Thoracic aorta (tissue), 2 donors: ENCODE results near the gene FAM83D. TPM values are rescaled to one million over a fixed set of nuclear protein-coding genes. Genes with fewer than 3 reads are reported as not detected.

Experiments used
- ATAC-seq: fragments of 150-250 bp; one replicate; pipeline ENCODE4 v1.8.0; 2017; ENCODE audit warnings: low read depth; ENCODE audit not compliant: insufficient number of reproducible peaks, low FRiP score
- DNase-seq: peaks from one replicate; pipeline ENCODE4 v3.0.0-alpha.2; 2020; ENCODE audit warnings: low spot score
- H3K27ac ChIP-seq, 2 donors: fragments of 200-600 bp; sonication (generic); 1 replicate in 1 of 2; 2 replicates in 1 of 2; pipeline ENCODE4 v1.5.1; 2016; ENCODE audit warnings: mild to moderate bottlenecking in 2 of 2, moderate library complexity in 2 of 2
- H3K27me3 ChIP-seq: fragments of 200-600 bp; sonication (generic); replicated peaks from 2 replicates; pipeline ENCODE4 v1.6.0; 2016; ENCODE audit warnings: mild to moderate bottlenecking; ENCODE audit not compliant: insufficient read depth
- H3K36me3 ChIP-seq: fragments of 200-600 bp; sonication (generic); one replicate; pipeline ENCODE4 v1.5.1; 2016
- H3K4me1 ChIP-seq, 2 donors: fragments of 200-600 bp; sonication (generic); 1 replicate in 1 of 2; 2 replicates in 1 of 2; pipeline versions ENCODE4 v1.5.1 to v1.6.0; 2016; ENCODE audit warnings: low read depth in 2 of 2, mild to moderate bottlenecking in 1 of 2; ENCODE audit not compliant: control insufficient read depth in 1 of 2
- H3K4me3 ChIP-seq: fragments of 200-600 bp; sonication (generic); 2 replicates; pipeline ENCODE4 v1.5.1; 2016; ENCODE audit warnings: mild to moderate bottlenecking
- H3K9me3 ChIP-seq: fragments of 200-600 bp; sonication (generic); 2 replicates; pipeline ENCODE4 v1.5.1; 2016
- CTCF ChIP-seq: fragments of 200-600 bp; sonication (generic); IDR thresholded peaks from one replicate; pipeline ENCODE4 v1.5.1; 2019; ENCODE audit warnings: antibody characterized with exemption
- total RNA-seq, 2 donors: library from RNA; depleted of rRNA; stranded (reverse); fragments of >200 nt; gene quantifications; one replicate each; pipeline versions ENCODE4 v1.1.0 to v1.2.3, GENCODE V29; 2016

Gene FAM83D
- total RNA-seq, 2 donors from 2014 or later, result 5.7 to 6.6 TPM

GRCh38 chr20:38920851-38921250 lies 5.4 kb upstream of the FAM83D start:
- DNase-seq (no peak), ATAC-seq (no peak)
- TF ChIP-seq CTCF, result no peak
- Histone ChIP-seq H3K27me3 (no peaks in the 10 kb centered on the region), H3K9me3 (no peaks in the 10 kb centered on the region), H3K36me3 (no peaks in the 10 kb centered on the region), H3K4me1 (no peaks in the 10 kb centered on the region), H3K4me3 (no peak overlapping the region), H3K27ac (no peak overlapping the region)

GRCh38 chr20:38924718-38925117 lies 1.5 kb upstream of the FAM83D start:
- ATAC-seq (no peak), DNase-seq (no peak)
- Histone ChIP-seq H3K36me3 (no peaks in the 10 kb centered on the region), H3K4me1 (peaks cover 7 to 8% of the 10 kb centered on the region in 2 donors), H3K9me3 (no peaks in the 10 kb centered on the region), H3K27ac (no peak overlapping the region), H3K4me3 (no peak overlapping the region), H3K27me3 (no peaks in the 10 kb centered on the region)
- TF ChIP-seq CTCF, result no peak

GRCh38 chr20:38926934-38927616 lies 858 bp downstream of the FAM83D start:
- Histone ChIP-seq H3K4me1 (peaks cover 7 to 8% of the 10 kb centered on the region in 2 donors), H3K4me3 (peak overlapping the region; percentile 90), H3K36me3 (no peaks in the 10 kb centered on the region), H3K27me3 (no peaks in the 10 kb centered on the region), H3K27ac (no peak overlapping the region), H3K9me3 (no peaks in the 10 kb centered on the region)
- TF ChIP-seq CTCF, result no peak
- no peak for ATAC-seq
- no peak for DNase-seq

GRCh38 chr20:38927902-38928578 lies 1.8 kb downstream of the FAM83D start:
- ATAC-seq (no peak), DNase-seq (no peak)
- no peak overlapping the region for H3K27ac ChIP-seq
- no peaks in the 10 kb centered on the region for H3K27me3 ChIP-seq
- no peak for TF ChIP-seq CTCF
- H3K36me3 ChIP-seq, result no peaks in the 10 kb centered on the region
- peaks cover 7 to 8% of the 10 kb centered on the region in 2 donors for H3K4me1 ChIP-seq
- peak overlapping the region; percentile 7 for H3K4me3 ChIP-seq
- no peaks in the 10 kb centered on the region for H3K9me3 ChIP-seq

GRCh38 chr20:38930242-38930569 lies 4.0 kb downstream of the FAM83D start:
- no peak for TF ChIP-seq CTCF
- Histone ChIP-seq H3K27me3 (no peaks in the 10 kb centered on the region), H3K9me3 (no peaks in the 10 kb centered on the region), H3K4me1 (peaks cover 7 to 8% of the 10 kb centered on the region in 2 donors), H3K27ac (no peak overlapping the region), H3K36me3 (no peaks in the 10 kb centered on the region), H3K4me3 (no peak overlapping the region)
- ATAC-seq, result no peak
- no peak for DNase-seq
